DMS153 treated with DMSO at 0.1 percent for 48 hours (cell line): ENCODE measurements around the gene SYF2.
A peak's percentile ranks its signal among the peaks of the same experiment; 100 is the strongest.
"Not testable (repeated sequence)": the region's sequence is repeated elsewhere in the genome, so short reads cannot be mapped to it uniquely, and the experiment has no call there.

Experiments
- DNase-seq: peaks from one replicate; lab custom pipeline; 2025; ENCODE audit not compliant: unreplicated experiment; lab: John Stamatoyannopoulos, UW

SYF2 gene

GRCh38 chr1:25208092-25208491, 24.2 kb downstream of the SYF2 start:
- no peak for DNase-seq

- no peak for DNase-seq
Measured at GRCh38 chr1:25206201-25206600, 26.1 kb downstream of the SYF2 start.

- DNase-seq: no peak
Measured at GRCh38 chr1:25205786-25206185, 26.5 kb downstream of the SYF2 start.

GRCh38 chr1:25204797-25205480, 27.4 kb downstream of the SYF2 start:
- peak; percentile 35 for DNase-seq

- DNase-seq: no peak
Measured at GRCh38 chr1:25201006-25201405, 31.3 kb downstream of the SYF2 start.

- DNase-seq: no peak
Measured at GRCh38 chr1:25199819-25200620, 32.3 kb downstream of the SYF2 start.

GRCh38 chr1:25198663-25199252, 33.5 kb downstream of the SYF2 start:
- DNase-seq: peak; percentile 64

- DNase-seq: peak; percentile 64
Measured at GRCh38 chr1:25197982-25198662, 34.2 kb downstream of the SYF2 start.

- DNase-seq: peak; percentile 63
Measured at GRCh38 chr1:25197235-25197975, 34.9 kb downstream of the SYF2 start.

- no peak for DNase-seq
Measured at GRCh38 chr1:25196830-25197229, 35.5 kb downstream of the SYF2 start.

- peak; percentile 88 for DNase-seq
Measured at GRCh38 chr1:25195835-25196234, 36.5 kb downstream of the SYF2 start.

GRCh38 chr1:25194572-25195020, 37.7 kb downstream of the SYF2 start:
- DNase-seq: peak; percentile 24

- DNase-seq: no peak
Measured at GRCh38 chr1:25194054-25194453, 38.2 kb downstream of the SYF2 start.

GRCh38 chr1:25193229-25193628, 39.1 kb downstream of the SYF2 start:
- DNase-seq: no peak

GRCh38 chr1:25192154-25192553, 40.1 kb downstream of the SYF2 start:
- no peak for DNase-seq

- no peak for DNase-seq
Measured at GRCh38 chr1:25190260-25190659, 42.0 kb downstream of the SYF2 start.

GRCh38 chr1:25187904-25188303, 44.4 kb downstream of the SYF2 start:
- DNase-seq: not testable (repeated sequence)

- DNase-seq: no peak
Measured at GRCh38 chr1:25187077-25187476, 45.2 kb downstream of the SYF2 start.

- no peak for DNase-seq
Measured at GRCh38 chr1:25186161-25187007, 45.9 kb downstream of the SYF2 start.
